HepG2 (cell line): Measurements from ENCODE around the gene SYN1. TPM values are rescaled to one million over a fixed set of nuclear protein-coding genes. Genes with fewer than 3 reads are reported as not detected.

Source experiments
- ATAC-seq: fragments of 200-7000 bp; cut with Tn5 transposase; 3 replicates; pipeline ENCODE4 v1.9.1; 2020; ENCODE audit warnings: mild to moderate bottlenecking, moderate library complexity
- BruUV-seq: library from RNA; stranded (reverse); fragments of 400-500 nt; replicated peaks from 2 replicates; lab custom pipeline; 2021; lab: Mats Ljungman, UMichigan
- CTCF ChIA-PET: fragments of 300-600 bp; formaldehyde crosslinking; extraction: SDS; loops from one replicate; lab custom pipeline; 2021; ENCODE audit warnings: low total read pairs, inconsistent platforms, low intra/inter-chr PET ratio; lab: Yijun Ruan, JAX
- POLR2A ChIA-PET: fragments of 350-600 bp; sonication (Branson Sonifier 250); formaldehyde crosslinking; loops from one replicate; lab custom pipeline; 2020; ENCODE audit warnings: antibody characterized with exemption, inconsistent platforms; lab: Yijun Ruan, JAX
- DNase-seq: peaks from one replicate; pipeline ENCODE4 v3.0.0-alpha.2; 2015; ENCODE audit warnings: low spot score
- FAIRE-seq: peaks from 3 replicates; lab custom pipeline; 2011; peaks lifted over from hg19 to GRCh38; lab: Jason Lieb, UNC
- H2AFZ ChIP-seq: one replicate; pipeline ENCODE4 v1.6.1; 2011; ENCODE audit warnings: low read length, inconsistent platforms
- H3K27ac ChIP-seq: fragments of 300-600 bp; 3 replicates; pipeline ENCODE4 v1.8.0; 2011; ENCODE audit warnings: mixed run types, mild to moderate bottlenecking, mixed read lengths, low read length, inconsistent platforms; ENCODE audit not compliant: insufficient read depth; ENCODE audit errors: extremely low read length
- H3K27me3 ChIP-seq, 2 experiments: fragments of 200-600 bp in 1 of 2; 2 replicates in 1 of 2; 3 replicates in 1 of 2; pipeline versions ENCODE4 v1.6.0 to v1.8.0; 2011; ENCODE audit warnings: low read length in 2 of 2, mild to moderate bottlenecking in 2 of 2, moderate library complexity in 2 of 2, inconsistent platforms in 1 of 2; ENCODE audit not compliant: insufficient read depth in 2 of 2, control insufficient read depth in 1 of 2
- H3K36me3 ChIP-seq, 2 experiments: fragments of 200-600 bp in 1 of 2; replicated peaks in 1 of 2; 2 replicates in 1 of 2; 3 replicates in 1 of 2; pipeline versions ENCODE4 v1.5.1 to v1.8.0; 2011; ENCODE audit warnings: low read length in 2 of 2, inconsistent platforms in 1 of 2; ENCODE audit not compliant: insufficient read depth in 2 of 2, control insufficient read depth in 1 of 2
- H3K4me1 ChIP-seq: 2 replicates; pipeline ENCODE4 v1.5.1; 2012; ENCODE audit warnings: low read length, inconsistent platforms; ENCODE audit not compliant: insufficient read depth
- H3K4me2 ChIP-seq: 2 replicates; pipeline ENCODE4 v1.6.0; 2011; ENCODE audit warnings: low read depth, low read length, inconsistent platforms
- H3K4me3 ChIP-seq, 3 experiments: fragments of 200-600 bp in 1 of 3; sonication (generic), shearing (Covaris generic) in 1 of 3; replicated peaks in 1 of 3; 2 replicates each; pipeline ENCODE4 v1.5.1; 2011 to 2016; ENCODE audit warnings: low read length in 3 of 3, inconsistent platforms in 2 of 3, low read depth in 2 of 3, mild to moderate bottlenecking in 2 of 3, control low read depth in 1 of 3, mixed read lengths in 1 of 3; ENCODE audit not compliant: insufficient read depth in 1 of 3
- H3K79me2 ChIP-seq: one replicate; pipeline ENCODE4 v1.6.1; 2011; ENCODE audit warnings: low read length, inconsistent platforms; ENCODE audit not compliant: insufficient read depth
- H3K9ac ChIP-seq: 2 replicates; pipeline ENCODE4 v1.6.0; 2011; ENCODE audit warnings: mild to moderate bottlenecking, low read depth, low read length, inconsistent platforms; ENCODE audit not compliant: insufficient read depth
- H3K9me3 ChIP-seq: 2 replicates; pipeline ENCODE4 v1.5.1; 2012; ENCODE audit warnings: mild to moderate bottlenecking, low read length
- H4K20me1 ChIP-seq: 2 replicates; pipeline ENCODE4 v1.6.0; 2011; ENCODE audit warnings: inconsistent platforms, mild to moderate bottlenecking, low read length, moderate library complexity; ENCODE audit not compliant: insufficient read depth
- ATAD3A ChIP-seq: sonication (generic); formaldehyde crosslinking; IDR thresholded peaks from 2 replicates; pipeline ENCODE4 v1.4.0; 2020; ENCODE audit warnings: missing genetic modification reagents
- ETV5 ChIP-seq: IDR thresholded peaks from 2 replicates; pipeline ENCODE4 v1.6.1; 2018; ENCODE audit warnings: missing biosample characterization, missing genetic modification reagents, inconsistent platforms, borderline replicate concordance
- GTF3A ChIP-seq: sonication (generic); formaldehyde crosslinking; conservative IDR thresholded peaks from 2 replicates; pipeline ENCODE4 v1.4.0; 2020; ENCODE audit warnings: mild to moderate bottlenecking, missing genetic modification reagents
- PHF20 ChIP-seq: sonication (generic); formaldehyde crosslinking; IDR thresholded peaks from 2 replicates; pipeline ENCODE4 v1.5.0; 2020; ENCODE audit warnings: mild to moderate bottlenecking, missing genetic modification reagents
- ZKSCAN8 ChIP-seq: IDR thresholded peaks from 2 replicates; pipeline ENCODE4 v1.6.1; 2016; ENCODE audit warnings: borderline replicate concordance, missing genetic modification reagents, missing compliant biosample characterization
- WGBS: methylation state at CpG from one replicate; pipeline ENCODE4 v1.1.6; 2017; ENCODE audit warnings: low lambda C conversion rate; 5-methylcytosine and 5-hydroxymethylcytosine counted together
- in situ Hi-C: cut with HindIII; loops from 2 replicates; pipeline ENCODE4 v1.10.0; 2017; ENCODE audit warnings: low pct_unique_long_range_greater_than_20kb; ENCODE audit not compliant: extremely low pct_ligation_motif_present
- intact Hi-C: fragments of 100-400 bp; cut with micrococcal nuclease; formaldehyde crosslinking; loops from one replicate; pipeline ENCODE4 v1.10.0; 2022; ENCODE audit not compliant: unreplicated experiment
- polyA plus RNA-seq, 8 experiments: library from polyadenylated mRNA; depleted of rRNA in 3 of 8; stranded (reverse) in 7 of 8; unstranded in 1 of 8; fragments of >200 nt; fragmentation: Illumina TruSeq in 4 of 8; extraction: Trizol in 4 of 8; gene quantifications; 2 replicates each; pipeline versions ENCODE4 v1.2.1 to v1.2.3, GENCODE V29; 2011 to 2016; ENCODE audit warnings: low read depth in 4 of 8, missing spikeins in 1 of 8, mixed read lengths in 1 of 8; ENCODE audit not compliant: insufficient read depth in 1 of 8
- total RNA-seq, 5 experiments: library from RNA; depleted of rRNA; stranded (reverse); fragments of >200 nt; fragmentation: Illumina TruSeq; extraction: Trizol; gene quantifications; 2 replicates each; pipeline ENCODE4 v1.2.3, GENCODE V29; 2016; ENCODE audit warnings: low read depth in 1 of 5
- TF ChIP-seq, protein P1 (sequence below): sonication (generic); formaldehyde crosslinking; IDR thresholded peaks from 2 replicates; pipeline ENCODE4 v1.4.0; 2020; ENCODE audit warnings: mild to moderate bottlenecking, missing genetic modification reagents

SYN1 gene
- total and polyA plus RNA-seq, 2 of the 13 experiments (the other 11 are each of a cell fraction or from before 2014, with no cell fraction given): not detected

DNA sequence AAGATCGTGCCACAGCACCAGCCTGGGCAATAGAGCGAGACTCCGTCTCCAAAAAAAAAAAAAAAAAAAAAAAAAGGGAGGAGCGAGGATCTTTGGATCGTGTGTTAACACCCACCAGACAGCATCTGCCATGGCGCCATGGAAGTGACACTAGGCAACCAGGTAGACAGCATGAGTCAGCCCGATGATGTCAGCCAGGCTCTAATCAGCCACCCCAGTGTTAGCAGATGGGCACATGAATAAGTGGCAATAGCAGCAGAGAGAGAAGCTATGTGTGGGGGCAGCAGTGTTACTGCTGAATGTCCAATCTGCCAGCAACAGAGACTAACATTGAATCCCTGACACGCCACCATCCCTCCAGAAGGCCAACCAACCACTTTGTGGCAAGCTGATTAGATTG is 6.6 kb downstream of the SYN1 start:
- Histone ChIP-seq H3K27ac (no peak overlapping the region), H3K36me3 (no peaks in the 10 kb centered on the region), H3K4me1 (no peaks in the 10 kb centered on the region), H3K9ac (no peak overlapping the region), H3K79me2 (no peaks in the 10 kb centered on the region), H2AFZ (no peak overlapping the region), H4K20me1 (no peaks in the 10 kb centered on the region), H3K27me3 (no peaks in the 10 kb centered on the region), H3K4me3 (no peak overlapping the region), H3K4me2 (no peak overlapping the region), H3K9me3 (no peaks in the 10 kb centered on the region)
- POLR2A ChIA-PET: no interaction called here
- 0% methylated on average over 4 of the region's 8 CpGs for WGBS
- FAIRE-seq (no peak), ATAC-seq (no peak), DNase-seq (no peak)
- CTCF ChIA-PET: no interaction called here
- intact Hi-C loops: no loop called here
- BruUV-seq: no TSS peak
- in situ Hi-C loops: no loop called here
- TF ChIP-seq ETV5 (CRISPR knock-in tag): no peak
- no peak for TF ChIP-seq ATAD3A (CRISPR knock-in tag)
- TF ChIP-seq PHF20 (CRISPR knock-in tag): no peak
- no peak for TF ChIP-seq GTF3A (CRISPR knock-in tag)
- TF ChIP-seq ZKSCAN8 (CRISPR knock-in tag): no peak
- TF ChIP-seq, protein P1, sequence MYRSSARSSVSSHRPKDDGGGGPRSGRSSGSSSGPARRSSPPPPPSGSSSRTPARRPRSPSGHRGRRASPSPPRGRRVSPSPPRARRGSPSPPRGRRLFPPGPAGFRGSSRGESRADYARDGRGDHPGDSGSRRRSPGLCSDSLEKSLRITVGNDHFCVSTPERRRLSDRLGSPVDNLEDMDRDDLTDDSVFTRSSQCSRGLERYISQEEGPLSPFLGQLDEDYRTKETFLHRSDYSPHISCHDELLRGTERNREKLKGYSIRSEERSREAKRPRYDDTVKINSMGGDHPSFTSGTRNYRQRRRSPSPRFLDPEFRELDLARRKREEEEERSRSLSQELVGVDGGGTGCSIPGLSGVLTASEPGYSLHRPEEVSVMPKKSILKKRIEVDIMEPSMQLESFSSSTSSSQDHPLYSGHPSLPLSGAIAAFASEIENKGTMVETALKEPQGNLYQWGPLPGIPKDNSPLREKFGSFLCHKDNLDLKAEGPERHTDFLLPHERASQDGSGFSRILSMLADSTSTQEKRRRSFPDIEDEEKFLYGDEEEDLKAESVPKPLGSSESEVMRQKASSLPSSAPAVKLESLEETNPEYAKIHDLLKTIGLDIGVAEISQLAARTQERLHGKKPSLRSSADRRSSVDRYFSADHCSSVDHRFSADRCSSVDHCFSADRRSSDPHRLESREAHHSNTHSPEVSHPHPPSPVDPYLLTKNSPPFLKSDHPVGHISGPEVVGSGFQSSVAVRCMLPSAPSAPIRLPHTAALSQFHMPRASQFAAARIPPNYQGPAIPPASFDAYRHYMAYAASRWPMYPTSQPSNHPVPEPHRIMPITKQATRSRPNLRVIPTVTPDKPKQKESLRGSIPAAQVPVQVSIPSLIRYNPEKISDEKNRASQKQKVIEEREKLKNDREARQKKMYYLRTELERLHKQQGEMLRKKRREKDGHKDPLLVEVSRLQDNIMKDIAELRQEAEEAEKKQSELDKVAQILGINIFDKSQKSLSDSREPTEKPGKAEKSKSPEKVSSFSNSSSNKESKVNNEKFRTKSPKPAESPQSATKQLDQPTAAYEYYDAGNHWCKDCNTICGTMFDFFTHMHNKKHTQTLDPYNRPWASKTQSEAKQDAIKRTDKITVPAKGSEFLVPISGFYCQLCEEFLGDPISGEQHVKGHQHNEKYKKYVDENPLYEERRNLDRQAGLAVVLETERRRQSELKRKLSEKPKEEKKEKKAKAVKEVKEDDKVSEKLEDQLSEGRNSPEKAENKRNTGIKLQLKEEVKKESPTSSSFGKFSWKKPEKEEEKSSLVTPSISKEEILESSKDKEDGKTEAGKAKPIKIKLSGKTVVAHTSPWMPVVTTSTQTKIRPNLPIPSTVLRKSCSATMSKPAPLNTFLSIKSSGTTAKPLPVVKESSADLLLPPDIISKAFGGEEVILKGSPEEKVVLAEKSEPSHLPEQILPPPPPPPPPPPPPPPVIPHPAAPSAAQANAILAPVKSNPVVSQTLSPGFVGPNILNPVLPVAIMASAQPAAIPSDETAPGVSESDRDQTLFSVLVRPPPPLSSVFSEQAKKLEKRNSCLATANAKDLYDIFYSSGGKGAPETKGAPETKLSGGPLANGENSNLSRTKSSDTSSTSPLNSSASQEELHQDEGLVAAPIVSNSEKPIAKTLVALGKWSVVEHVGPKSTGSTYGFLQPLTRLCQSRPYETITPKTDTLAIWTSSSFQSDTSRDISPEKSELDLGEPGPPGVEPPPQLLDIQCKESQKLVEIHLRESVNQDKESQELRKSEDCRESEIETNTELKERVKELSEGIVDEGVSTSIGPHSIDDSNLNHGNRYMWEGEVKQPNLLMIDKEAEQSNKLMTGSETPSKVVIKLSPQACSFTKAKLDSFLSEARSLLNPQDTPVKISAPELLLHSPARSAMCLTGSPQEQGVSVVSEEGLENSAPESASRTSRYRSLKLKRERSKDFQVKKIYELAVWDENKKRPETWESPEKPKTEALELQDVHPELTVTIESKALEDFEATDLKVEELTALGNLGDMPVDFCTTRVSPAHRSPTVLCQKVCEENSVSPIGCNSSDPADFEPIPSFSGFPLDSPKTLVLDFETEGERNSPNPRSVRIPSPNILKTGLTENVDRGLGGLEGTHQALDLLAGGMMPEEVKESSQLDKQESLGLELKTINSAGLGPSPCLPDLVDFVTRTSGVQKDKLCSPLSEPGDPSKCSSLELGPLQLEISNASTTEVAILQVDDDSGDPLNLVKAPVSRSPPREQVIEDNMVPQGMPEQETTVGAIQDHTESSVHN (CRISPR knock-in tag): no peak
